Upper lobe of left lung (tissue), 4 donors: ENCODE data around the gene PCDH8.

Experiments used
- CTCF ChIP-seq, 6 experiments: fragments of 450-650 bp in 4 of 6; fragments of 200-600 bp in 2 of 6; sonication (generic) in 2 of 6; IDR thresholded peaks; one replicate each; pipeline ENCODE4 v1.5.1; 2016 to 2019; ENCODE audit warnings: antibody characterized with exemption in 6 of 6
- EP300 ChIP-seq, 4 donors: sonication (generic); formaldehyde crosslinking; IDR thresholded peaks; one replicate each; pipeline ENCODE4 v1.5.1; 2017; ENCODE audit warnings: antibody characterized with exemption in 4 of 4, control low read depth in 2 of 4
- POLR2A ChIP-seq, 4 donors: fragments of 450-650 bp; IDR thresholded peaks; one replicate each; pipeline ENCODE4 v1.5.1; 2016 to 2017; ENCODE audit warnings: antibody characterized with exemption in 4 of 4, mild to moderate bottlenecking in 2 of 4
- POLR2AphosphoS5 ChIP-seq, 2 donors: sonication (generic); formaldehyde crosslinking; IDR thresholded peaks; one replicate each; pipeline ENCODE4 v1.5.1; 2017; ENCODE audit warnings: antibody characterized with exemption in 2 of 2

DNA sequence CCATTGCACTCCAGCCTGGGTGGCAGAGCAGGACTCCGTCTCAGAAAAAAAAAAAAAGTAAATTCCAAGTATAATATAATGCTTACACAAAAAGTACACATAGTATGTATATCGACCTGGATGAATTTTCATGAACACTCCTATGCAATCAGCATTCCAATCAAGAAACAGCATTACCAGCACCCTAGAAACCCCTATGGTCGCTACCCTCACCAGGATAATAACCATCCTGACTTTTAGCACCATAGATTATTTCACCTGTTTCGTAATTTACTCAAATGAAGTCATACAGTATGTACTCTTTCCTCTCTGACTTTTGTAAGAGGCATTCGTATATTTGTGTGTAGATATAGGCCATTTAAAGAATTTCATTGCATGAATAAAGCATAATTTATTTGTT lies 47.6 kb downstream of the PCDH8 start:
- TF ChIP-seq CTCF (IDR thresholded peaks at IDR 0.05), result no peak
- no peak for TF ChIP-seq POLR2A (IDR thresholded peaks at IDR 0.05)
- no peak for TF ChIP-seq EP300 (IDR thresholded peaks at IDR 0.05)
- TF ChIP-seq POLR2AphosphoS5 (IDR thresholded peaks at IDR 0.05), result no peak
